GM18868 (cell line): ENCODE results near the gene CDK6.
A peak's percentile ranks its signal among the peaks of the same experiment; 100 is the strongest.

Source experiments
- ATAC-seq: cut with Tn5 transposase; IDR thresholded peaks from one replicate; pipeline ENCODE4 v1.9.1; 2021; ENCODE audit warnings: mild to moderate bottlenecking, moderate library complexity; ENCODE audit not compliant: unreplicated experiment

The CDK6 gene

DNA sequence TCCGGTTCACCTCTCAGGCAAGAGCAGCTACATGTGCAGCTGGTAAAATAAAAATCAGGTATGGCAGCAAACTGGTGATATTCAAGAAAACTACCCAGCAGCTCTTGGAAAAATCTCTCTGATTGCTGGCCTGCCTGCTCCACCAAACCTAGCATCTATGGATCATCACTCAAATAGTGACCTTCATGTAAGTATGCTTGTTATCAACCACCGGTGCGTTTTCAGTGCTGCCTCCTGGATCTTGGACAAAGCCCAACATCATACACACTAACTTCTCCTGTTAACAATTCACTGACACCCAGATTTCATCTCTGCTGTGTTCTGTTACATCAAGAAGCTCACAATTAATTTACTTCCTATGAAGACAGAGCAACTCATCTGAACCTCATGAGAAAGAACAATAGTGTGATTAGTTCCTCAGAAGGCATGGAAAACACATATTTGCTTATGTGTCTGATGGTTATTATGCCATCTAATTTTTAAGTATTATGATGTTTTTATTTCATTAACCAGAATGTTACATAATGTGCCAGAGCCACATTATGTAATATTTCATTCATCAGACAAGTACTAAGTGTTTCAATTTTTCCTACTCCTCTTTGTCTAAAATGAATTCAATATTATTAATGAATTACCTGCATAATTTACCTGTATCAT, 8.8 kb downstream of the CDK6 start:
- ATAC-seq, result no peak

DNA sequence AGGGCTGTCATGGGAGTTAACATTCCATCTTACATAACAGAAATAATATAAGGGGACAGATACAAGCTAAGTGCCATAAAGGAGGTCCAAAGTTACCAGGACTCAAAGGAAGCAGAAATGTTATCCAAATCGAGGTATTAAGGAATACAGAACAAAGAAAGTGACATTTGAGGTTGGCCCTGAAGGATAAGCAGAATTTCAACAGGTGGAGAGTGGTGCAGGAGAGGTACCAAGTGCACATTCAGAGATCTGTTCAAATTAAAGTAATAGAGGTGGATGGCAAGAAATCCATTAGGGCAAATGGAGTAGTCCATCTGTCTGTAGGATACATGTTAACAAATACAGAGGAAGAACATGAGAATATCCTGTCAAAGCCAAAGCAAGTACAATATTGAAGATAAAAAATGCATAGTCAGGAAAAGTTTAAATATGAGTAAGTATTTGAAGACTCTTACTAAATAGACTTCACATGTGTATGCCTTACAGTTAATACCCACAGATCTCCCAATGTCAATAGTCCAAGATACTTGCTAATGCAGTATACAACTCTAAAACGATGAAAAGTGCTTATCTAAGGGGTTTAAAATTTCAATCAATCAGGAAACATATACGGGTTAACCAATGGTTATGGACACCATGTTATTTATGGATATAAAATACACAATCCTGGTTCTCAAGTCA, 10.0 kb downstream of the CDK6 start:
- ATAC-seq, result no peak

DNA sequence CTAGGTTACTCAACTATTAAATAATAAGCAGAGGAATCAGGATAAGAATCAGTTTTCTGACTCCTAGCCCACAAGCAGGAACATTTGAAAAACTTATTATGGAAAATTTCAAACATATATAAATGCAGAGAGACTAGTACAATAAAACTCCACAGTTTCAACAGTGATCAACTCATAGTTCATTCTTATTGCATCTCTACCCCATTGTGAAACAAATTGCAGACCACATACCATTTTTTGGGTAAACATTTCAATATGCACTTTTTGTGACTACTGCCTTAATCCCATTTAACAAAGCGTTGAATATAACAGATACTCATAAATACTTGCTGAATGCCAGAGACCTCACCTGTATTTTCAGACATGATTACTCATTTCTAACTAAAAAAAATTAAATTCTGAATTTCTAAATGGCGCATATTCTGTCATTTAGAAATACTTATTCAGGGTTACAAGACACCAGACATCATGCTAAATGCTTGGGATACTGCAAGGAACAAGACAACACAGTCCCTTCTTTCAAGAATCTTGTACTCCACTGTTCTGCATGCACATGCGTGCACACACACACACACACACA, 11.4 kb downstream of the CDK6 start:
- ATAC-seq, result no peak

DNA sequence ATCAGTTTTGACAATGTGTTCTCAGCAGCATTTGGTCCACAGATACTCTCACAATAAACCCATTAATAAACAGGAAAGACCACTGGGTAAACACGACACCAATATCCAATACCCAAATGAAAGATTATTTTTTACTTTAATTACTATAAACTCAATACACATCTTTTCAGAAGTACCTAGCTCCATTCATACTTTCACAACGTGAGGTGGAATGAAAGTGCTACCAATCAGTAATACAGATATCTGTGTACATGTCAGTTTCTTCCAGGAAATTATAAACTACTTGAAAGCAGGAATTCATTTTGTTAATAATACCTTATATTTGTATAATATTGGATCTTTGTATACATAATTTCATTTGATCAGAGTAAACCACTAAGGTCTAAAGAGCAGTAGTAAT, 11.9 kb downstream of the CDK6 start:
- ATAC-seq, result peak; percentile 47

DNA sequence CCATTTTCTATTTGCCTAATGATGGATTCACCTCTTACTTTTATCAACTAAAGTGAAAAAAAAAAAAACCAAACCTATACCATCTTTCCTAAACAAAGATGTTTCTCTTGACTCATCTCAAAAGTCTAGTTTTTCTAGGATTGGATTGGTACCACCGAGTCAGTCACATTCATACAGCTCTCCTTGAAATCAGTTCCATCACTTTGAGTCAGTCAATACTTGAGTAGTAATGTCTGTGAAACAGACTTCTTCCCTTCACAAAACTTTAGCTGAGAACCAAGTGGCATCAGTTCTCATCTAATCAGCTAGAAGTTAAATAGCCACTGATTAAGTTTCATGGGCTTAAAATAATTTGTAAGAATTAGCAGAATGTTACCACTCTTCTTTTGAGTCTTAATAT, 13.3 kb downstream of the CDK6 start:
- ATAC-seq, result no peak

DNA sequence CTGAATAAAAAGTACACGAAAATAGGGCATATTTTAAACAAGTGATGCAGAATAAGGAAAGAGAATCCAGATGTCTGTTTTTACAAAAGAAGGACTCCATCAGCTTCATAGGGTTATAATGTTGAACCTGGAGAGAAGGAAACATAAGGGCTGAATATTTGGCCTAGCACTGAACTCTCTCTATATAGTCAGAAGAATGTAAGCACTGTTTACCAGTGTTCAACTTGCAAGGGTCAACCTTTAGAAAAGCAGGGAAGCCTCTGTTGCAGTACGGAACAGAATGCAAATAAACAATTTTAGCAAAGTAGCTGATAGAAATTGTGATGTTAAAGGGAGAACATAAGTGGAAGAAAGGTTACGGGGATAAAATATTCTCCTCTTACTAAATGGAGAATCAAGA, 16.2 kb downstream of the CDK6 start:
- no peak for ATAC-seq

DNA sequence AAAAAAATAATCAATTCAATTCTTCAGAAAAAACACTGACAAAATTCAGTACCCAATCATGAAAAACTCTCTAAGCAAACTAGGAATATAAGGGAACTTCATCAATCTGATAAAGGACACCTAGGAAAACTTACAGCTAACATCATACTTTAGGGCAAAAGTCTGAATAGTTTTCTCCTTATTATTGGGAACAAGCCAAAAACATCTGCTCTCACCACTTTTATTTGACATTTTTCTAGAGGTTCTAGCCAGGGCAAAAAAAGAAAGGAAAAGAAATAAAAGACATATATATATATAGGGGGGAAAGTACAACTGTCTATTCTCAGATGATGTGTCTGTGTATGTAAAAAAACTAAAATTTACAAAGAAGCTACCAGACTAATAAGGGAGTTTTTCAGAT, 19.0 kb downstream of the CDK6 start:
- no peak for ATAC-seq

DNA sequence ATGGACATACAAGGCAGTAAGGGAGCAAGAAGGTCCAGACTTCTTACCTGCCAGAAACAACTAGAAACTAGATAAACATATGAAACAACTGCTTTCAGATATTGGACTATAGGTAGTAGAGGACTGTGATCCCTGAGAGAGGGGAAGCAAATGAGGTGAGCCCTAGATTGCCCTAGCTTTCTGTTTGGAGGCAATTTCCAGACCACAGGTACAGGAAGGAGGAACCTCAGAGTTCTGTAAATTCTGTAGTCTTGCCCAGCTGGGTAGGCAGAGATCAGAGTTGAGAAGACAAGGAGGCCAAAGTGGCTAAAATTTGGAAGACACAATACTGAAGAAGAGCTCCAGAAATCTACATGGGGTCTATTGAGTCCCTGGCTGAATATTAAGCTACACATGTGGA, 21.0 kb downstream of the CDK6 start:
- no peak for ATAC-seq

DNA sequence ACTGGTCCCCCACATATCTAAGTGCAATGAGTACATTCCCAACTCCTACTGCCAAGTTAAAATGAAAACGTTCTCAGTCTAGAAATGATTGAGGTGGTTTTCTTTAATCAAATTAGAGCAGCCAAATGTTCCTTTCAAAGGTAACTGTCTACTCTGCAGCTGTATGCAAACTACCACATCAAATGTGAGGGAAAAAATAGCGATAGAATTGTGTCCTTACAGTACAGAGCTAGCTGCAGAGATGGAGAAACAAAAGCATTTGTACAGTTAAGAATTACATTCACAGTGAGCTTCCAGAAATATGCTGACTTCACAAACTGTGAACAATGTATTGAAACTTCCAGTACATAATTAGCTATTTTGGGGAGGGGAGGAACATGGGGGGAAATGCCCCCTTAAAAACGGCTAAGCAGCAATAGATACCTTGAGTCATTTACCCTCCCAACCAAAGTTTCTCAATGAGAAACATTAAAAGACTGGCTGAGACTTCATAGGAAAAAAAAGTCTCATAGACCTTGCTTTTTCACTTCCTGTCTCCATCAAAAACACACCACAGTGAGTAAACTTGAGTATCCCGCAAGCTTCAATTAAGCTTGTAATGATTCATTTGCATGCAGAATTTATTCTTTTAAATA, 22.9 kb downstream of the CDK6 start:
- peak; percentile 58 for ATAC-seq

DNA sequence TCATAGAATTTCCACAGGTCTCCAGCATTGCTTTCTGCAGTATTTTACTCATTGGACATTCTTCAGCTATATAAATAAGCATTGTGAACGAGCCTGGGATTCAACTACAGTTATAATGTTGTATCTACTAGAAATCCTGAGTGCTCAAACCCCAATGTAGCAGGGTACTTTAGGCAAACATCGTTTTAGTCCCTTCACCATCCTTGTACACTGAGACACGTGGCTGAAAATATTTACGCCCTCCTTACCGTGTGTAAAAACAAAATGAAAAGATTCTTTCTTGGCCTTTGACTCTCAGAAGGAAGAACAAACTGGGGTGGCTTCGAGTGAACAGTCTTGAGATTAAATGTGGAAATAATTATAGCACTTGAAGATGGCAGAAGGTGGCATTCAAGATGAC, 25.2 kb downstream of the CDK6 start:
- ATAC-seq, result no peak

DNA sequence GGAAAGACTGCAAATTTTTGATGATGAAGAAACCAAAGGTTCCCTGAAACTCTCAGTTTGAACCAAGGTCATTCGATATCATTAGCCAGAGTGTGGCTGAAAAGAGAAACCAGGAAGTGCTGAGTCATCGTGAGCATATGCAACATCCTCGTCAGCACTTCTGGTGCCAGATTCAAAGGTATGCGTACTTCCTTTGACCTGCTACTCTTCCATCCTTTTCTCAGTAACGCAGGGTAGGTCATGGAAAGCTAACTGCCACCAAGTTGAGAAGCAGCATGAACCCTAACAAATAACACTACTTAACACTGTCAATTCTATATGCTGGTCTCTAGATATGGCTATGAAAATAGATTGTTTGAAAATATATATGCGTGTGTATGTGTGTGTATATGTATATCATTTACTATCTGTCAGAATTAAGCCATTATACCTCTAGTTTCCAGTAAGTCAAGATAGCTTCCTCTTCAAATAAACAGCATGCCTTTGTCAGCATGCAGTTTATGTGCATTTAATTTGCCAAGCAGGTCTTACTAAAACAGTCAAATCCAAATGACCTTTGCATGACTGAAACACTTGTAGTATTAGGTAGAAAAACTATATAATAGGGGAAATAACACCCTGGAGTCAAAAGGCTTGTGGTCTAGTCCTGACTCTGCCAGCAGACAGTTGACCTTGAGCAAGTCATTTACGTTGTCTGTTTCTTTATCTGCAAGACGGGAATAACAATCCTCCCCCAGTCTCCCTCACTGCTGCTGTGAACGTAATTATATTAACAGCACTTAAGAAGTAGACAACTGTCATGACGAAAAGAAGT, 26.4 kb downstream of the CDK6 start:
- ATAC-seq, result peak; percentile 73

DNA sequence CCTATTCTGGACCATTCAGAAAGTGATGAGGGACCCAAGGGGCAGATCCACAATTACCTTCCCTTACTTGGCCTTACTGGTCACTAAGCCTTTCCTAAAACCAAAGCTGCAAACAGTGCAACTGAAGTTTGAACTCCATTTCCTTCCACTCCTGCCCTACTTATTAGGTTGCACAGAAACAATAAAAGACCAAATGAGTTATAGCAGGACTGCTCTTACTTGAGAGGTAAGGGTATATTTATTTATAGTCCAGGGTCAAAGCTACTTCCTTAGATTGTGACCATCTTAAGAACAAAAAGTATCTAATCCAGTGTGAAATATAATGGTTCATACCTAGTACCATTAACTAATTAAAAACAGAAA, 27.0 kb downstream of the CDK6 start:
- ATAC-seq, result peak; percentile 25

DNA sequence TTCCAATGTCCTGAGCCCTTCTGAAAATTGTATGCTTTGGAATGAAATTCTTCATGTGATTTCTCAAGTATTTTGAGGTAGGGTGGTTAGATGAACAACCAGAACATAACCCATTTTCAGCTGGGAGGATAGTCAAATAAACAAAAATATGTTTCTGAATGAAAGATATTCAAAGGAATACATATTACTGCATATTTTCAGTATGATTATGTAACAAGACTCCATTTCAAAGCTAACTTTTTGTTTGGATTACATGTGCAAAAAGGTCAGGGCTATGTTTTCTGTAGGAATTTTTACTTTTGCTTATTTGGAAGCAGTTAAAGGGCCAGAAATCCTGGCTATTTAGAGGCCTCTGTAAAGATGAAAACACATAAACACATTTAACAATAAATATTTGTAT, 27.7 kb downstream of the CDK6 start:
- ATAC-seq, result no peak

DNA sequence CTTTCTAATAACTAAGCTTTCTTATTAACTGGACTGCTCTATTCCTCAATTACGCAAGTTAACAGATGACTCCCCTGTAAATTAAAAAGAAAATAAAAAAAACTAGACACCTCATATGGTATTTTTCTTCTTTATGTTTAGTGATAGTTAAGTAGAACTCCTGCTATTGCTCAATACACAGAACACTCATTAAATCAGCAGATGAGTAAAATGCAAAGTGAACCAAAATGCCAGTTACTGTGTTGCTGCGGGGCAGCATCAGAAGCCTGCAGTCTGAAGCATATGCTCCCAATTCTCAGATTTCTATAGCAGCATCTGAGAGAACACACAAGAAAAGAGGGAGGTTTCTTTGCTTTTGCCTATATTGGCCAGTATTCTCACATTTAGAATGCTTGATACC, 28.4 kb downstream of the CDK6 start:
- no peak for ATAC-seq

DNA sequence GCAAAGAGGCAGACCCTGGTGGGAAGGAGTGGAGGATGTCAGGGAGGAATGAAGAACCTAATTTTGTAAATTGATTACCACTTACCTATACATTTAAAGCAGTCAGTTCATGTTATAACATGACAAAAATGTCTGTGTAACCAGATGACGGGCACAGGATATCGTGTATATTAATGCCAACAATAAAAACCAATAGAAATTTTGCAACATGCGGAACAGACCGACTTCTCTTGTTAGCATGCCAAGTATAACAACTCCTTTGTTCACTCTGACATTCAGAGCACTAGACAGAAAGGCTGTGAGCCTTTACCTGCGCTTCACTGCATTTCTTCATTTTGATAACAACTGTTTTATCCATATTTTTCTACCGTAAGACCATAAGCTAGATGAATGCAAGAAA, 29.9 kb downstream of the CDK6 start:
- no peak for ATAC-seq

DNA sequence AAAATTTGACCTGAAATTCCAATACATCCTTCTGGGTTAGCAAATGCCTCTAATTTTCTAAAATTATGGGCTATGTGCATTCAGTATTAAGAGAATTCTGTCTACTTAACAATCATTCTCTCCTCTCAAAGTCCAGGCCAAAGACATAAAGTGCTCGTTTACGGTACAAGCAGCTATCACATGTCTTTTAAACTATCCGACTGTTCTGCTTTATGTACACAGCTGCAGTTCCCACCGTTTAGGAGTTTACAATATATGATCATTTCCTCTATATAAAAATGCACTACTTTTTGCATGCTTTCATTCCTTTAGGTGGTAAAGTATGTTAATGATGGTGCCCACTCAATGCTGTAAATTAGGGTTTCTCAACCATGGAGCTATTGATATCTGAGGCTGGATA, 34.0 kb downstream of the CDK6 start:
- ATAC-seq, result no peak

DNA sequence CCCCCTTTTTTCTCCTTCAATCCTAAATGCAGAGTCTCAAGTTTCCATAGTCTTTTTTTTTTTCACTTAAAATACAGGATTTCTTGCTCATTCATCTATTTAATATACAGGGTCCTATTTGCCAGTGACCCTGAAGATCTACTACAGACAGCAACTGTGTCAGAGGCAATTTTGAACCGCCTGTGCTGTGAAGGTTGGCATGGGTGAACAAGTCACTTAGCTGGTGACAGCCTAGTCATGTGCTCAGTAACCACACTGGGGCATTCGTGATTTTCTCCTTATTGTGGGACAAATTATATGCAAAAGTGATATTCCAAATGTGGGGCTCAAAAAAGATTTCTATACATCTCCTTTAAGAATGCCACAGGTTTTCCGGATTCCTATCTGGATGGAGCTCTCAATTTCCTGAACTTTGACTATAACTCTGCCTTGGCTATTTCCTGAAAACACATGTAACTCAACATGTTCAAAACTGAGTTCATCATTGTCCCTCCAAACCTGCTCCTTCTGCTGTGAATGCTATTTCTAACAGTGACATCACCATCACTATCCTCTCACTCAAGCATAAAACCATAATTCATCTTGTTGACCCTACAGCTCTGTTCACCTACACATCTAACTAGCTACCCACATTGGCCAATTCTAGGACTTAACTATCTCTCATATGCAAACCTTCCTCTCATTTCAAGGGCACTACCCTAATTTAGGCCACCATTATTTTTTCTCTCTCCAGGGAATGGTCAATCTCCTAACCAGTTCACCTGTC, 36.7 kb downstream of the CDK6 start:
- ATAC-seq, result peak; percentile 76

DNA sequence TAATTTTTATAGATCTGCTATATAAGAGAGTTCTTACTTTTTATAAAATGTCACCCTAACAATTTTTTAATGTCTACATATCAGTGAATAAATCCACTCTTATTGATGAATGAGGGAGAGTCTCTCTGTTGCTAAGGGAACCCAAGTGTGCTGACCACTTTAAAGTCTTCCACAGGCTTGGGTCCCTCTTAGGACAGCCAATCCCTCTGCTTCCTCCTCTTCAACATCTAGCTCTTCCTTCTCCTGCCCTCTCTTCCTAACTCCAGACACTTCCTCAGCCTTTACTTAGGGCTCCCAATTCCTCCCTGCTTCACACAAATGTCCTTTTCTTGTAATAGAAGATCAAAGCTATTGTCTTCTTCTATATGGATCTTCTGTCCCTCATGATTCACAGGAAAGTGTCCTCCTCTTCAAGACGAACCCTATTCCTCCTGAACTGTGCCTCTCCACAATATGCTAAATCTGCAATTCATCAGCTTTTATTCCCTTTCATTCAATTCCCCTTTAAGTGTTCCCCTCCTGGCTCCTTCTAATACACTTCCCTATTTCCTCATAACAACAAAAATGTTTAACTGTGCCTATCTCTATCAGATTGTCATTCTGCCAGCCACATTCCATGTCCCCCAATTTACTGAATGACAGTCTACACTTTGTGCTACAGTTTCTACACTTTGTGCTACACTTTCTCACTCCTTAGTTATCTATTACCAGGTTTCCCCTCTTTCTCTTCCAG, 37.7 kb downstream of the CDK6 start:
- no peak for ATAC-seq

DNA sequence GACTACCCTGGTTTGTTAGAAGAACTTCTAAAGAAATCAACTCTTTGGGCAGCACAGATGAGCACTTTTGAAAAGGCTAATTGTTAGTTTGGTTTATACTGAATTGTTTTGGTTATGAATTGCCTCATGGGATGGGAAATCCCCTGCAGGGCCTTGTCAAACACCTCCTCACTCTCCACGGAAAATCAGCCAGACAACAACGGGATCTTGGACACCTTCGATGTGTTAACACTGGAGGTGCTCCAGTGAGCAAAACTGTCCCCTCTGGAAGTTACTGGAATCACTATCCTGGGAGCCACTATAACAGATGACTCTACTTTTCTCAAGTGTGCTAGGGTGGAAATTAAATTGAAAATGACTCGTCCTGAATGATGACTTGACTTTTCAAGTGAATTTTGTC, 38.7 kb downstream of the CDK6 start:
- ATAC-seq, result peak; percentile 50

DNA sequence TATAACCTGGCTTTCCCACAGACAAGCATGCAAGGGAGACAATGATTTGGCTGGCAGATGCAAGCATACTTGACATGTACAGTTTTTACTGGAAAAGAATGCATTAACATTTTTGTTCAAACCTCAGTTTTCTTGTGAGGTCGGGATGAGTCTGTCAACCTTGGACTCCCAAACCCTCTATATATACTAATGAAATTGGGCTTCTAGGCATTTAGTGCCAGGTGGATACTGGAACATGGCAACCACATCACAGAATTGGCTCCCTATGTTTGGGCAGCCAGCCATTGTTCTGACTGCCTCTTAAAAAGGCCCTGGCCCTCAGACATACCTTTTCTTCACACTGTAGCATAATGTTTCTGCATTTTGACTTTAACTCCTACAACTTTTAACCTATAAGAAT, 39.1 kb downstream of the CDK6 start:
- ATAC-seq, result peak; percentile 19
